OCI-M2 (cell line): ENCODE results near the gene LRRC63.

Experiments used
- DNase-seq: peaks from one replicate; lab custom pipeline; 2025; ENCODE audit not compliant: unreplicated experiment; lab: John Stamatoyannopoulos, UW

LRRC63 gene

DNA sequence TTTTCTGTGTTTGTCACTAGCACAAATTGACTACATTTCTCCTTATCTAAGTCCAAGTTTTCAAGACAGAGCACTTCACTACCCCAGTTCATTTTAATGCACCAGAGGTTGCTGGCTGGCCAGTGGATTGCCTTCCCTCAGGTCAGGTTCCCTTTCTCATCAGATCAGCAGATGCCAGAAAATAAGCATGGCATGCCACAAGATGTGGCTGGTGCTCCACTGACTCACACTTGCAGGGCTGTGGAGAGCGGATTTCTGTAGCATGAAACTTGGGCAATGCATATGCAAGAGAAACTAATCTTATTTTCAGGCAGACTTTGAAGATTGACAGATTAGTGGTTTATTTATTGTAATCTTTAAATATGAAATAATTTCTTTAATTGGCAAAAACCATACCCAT is 95.8 kb downstream of the LRRC63 start:
- DNase-seq = no peak

DNA sequence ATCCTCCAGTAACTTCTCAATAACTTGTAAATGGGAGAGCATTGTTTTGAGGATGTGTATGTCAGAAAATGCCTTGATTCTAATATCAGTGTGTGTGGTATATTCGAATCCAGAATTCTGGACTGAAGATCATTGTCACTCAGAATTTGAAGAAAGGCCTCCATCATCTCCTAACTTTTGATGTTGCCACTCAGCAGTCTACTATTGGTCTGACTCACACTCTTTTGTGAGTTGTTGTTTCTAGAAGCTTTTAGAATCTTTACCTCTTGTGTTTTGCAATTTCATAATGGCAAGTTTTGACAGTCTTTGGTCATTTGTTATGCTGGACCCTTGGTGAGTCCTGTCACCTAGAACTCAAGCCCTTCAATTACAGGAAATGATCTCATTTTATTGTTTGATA is 98.3 kb downstream of the LRRC63 start:
- no peak for DNase-seq

DNA sequence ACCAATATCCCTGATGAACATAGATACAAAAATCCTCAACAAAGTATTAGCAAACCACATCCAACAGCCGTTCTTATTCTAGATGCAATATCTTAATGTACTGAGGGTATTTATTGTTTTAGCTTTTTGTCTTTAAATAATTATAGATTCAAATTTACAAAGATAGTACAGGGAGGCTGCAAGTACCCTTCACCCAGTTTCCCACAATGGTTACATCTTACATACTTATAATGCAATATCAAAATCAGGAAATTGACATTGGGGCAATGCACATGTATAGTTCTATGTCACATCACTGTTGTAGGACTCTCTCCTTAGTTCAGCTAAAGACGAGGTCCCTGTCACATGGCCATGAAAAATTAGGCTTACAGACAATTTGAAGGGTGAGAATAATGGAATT is 99.5 kb downstream of the LRRC63 start:
- DNase-seq = no peak

DNA sequence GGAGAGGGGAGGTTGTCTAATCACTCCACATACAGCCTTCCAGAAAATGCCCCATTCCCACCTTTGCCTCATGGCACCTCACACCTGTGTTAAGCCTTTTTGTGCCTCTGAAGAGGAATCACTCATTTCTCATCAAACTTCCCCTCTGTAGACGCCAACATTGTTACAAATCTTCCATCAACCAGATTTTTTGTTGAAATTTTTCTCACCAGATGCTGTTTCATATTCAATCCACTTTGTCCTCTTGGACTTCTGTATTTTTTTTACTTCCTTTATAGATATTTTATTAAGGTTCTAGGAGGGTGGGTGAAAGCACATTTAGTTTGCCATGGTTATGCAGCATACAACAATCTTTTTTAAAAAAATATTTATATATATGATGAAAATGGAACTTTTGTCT is 101.3 kb downstream of the LRRC63 start:
- DNase-seq = no peak

DNA sequence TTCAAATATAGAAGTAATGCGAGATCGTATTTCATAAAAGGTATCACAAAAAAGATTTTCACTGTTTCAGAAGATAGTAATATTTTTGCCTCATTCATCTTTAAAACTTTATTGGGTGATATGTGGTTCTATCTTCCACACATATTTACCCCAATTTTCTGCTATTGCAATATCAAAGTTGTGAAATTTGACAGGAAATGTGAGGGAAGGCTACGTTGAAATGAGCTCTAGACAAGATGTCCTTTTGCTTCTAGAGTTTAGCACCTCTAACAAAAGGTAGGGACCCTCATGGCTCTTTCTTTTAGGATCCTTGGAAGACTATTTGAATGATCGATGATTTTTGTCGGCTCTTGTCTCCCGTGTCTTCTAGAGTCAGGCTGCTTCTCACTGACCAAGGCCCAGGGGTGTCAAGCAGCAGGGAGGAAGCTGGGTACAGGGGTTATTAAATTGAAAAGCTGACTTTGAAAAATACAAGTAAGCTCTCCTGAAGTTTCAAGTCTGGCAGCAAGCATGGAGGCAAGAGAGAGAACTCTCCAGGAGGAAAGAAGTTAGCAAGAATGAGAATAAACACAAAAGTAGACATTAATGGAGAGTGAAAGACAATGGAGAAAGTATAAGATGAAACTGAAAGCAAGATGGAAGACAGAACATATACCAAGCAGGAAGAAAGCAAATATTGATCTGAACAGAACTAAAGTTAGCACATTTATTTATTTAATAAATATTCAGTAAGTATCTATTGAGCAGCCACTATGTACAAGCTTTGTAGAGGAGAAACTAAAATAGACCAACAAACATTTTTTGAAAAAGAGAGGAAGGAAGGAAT is 101.9 kb downstream of the LRRC63 start:
- DNase-seq = no peak

DNA sequence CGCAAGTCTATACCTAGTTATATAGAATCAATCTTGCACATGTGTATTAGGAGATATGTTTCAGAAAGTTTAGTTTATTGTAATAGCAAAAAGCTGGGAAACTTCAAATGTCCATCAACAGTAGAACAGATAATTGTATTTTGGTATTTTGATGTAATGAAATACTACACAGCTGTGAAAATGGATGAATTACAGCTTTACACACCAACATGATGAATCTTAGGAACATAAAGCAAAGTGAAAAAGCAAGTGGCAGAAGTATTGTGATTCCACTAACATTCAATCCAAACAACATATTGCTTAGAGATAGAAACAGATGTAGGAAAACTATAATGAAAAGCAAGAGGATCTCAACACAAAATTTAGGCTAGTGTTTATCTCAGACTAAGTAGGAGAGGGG is 102.9 kb downstream of the LRRC63 start:
- DNase-seq = no peak

DNA sequence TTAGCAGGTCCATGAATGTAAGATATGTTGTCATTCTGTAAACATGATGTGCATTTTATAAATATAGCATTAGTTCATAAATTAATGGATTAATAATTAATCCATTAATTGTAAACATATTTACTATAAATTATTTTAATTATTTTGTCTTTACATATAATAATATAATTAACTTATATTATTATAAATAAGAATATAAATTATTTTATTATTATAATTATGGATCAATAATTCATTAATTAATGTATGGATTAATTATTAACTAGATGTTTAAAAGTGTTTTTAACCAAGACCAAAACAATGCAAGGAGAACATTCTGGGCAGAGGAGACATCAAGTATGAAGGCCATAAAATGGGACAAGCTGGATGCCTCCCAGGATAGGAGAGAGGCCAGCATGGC is 103.3 kb downstream of the LRRC63 start:
- no peak for DNase-seq

DNA sequence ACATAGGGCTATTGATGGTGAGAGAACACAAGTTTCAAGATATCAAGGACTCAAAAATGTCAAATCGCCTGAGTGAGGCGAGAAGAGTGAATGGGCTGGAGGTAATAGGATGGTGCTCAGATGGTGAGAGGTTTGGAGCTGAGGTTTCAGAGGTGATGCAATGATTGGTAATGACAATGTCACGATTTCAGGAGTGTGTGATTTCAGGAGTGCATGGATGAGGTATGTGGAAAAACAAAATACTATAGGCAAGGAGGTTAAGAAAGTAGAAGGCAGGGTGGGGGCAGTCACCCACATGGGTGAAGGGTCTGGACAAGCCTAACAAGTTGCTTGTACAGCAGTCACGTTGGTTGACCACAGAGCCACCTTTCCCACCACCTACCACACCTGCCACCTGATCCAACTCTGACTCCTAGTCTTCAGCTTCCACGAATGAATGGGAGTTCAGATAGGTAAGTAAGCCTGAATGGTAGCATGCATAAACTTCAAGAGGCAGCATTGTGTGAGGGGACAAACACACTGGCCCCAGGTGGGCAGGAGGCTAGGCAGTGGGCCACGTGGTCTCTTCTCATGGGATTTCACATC is 103.9 kb downstream of the LRRC63 start:
- DNase-seq = no peak

DNA sequence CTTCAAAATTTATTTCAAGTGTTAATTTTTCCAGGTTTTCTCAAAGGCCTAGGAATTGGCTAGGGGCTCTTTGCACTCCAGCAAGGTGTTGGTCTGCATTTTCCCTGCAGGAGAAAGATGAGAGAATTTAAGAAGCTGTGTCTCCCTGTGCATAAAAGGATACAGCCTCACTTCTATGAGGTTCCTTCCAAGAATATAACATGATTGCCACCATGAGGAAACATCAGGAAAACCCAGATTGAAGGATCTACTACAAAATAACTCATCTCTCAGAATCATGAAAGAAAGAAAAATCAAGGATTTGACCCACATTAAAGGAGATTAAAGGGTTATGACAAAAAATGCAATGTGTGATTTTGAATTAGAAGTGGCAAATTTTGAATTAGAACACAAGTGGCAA is 105.4 kb downstream of the LRRC63 start:
- no peak for DNase-seq

DNA sequence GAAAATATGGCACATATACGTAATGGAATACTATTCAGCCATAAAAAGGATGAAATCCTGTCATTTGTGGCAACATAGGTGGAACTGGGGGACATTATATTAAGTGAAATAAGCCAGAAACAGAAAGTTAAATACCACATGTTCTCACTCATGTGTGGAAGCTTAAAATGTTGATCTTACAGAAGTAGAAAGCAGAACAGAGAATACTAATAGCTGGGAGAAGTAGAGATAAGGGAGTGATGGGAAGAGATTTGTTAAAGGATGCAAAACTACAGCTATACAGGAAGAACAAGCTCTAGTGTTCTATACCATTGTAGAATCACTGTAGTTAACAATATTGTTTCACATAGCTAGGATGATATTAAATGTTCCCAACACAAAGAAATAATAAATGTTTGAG is 107.3 kb downstream of the LRRC63 start:
- no peak for DNase-seq

DNA sequence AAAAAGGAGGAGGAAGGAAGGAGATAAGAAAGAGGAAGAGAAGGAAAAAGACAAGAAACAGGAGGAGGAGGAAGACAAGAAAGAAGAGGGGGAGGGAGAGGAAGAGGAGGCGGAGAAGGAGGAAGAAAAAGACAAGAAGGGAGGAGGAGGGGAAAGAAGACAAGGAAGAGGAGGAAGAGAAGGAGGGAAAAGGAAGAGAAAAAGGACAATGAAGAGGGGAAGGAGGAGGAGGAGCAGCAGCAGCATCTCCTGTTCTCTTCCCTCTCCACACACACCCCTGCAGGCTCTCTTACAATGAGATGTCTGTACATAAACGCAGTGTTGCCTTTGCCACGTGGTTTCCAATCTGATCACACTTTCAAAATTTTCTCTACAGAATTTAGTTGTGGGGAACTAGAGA is 108.7 kb downstream of the LRRC63 start:
- no peak for DNase-seq

DNA sequence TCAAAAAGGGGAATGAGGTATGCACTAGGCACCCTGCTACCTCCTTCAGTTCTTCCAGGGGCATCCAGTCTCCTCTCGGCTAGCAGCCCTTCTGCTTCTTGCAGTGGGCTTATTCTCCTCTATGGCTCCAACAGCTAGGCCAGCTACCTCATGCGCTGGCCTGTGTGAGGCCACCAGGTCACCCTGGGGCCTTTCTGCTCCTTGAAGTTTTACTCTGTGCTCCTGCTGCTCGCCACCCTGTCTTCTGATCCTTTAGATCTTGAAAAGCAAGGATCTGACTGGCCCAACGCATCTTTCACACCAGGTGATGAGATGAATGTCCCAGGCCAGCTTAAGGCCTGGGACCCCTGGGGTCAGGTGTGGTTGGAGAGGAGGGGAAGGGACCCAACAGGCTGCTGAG is 109.1 kb downstream of the LRRC63 start:
- DNase-seq = no peak

DNA sequence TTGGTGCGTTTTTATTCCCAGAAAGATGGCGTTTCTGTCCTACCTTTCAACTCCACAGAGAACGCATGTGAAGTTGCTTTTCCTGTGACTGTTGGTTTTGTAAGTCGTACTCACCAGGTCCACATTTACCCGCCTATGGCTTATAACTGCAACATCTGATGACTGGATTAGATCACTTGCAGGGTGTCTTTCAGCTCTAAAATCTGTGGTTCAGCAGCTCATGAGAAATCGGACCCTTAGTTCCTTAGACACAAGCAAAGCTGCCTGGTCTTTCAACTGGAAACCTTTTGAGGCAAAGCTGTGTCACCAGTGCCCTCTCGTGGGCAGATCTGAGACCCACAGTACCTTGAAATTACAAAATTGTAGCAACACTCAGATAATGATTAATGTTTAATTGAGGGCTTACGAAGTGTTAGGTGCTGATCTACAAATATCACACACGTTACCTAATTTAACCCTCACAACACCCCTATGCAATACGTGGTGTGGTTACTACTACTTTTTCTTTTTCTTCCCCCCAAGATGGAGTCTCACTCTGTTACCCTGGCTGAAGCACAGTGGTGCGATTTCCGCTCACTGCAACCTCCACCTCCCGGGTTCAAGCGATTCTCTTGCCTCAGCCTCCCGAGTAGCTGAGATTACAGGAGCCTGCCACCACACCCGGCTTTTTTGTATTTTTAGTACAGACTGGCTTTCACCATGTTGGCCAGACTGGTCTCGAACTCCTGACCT is 109.9 kb downstream of the LRRC63 start:
- no peak for DNase-seq

DNA sequence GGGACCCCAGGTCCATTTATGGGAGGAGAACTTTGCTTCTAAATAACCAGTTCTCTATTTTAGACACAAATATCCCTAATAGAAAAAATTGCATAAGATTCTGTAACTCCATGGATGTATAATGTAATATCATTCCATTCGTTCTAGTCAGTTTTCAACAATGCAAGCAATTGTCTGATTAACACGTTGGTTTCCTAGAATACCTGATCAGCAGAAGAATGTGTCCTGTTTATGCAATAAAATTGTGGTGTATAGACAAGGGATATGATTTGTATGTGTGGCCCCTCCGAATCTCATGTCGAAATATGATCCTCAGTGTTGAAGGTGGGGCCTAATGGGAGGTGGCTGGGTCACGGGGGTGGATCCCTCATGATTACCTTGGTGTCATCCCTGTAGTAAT is 113.2 kb downstream of the LRRC63 start:
- DNase-seq = no peak
